ENCODE results near the gene MRPS6.

GRCh38 chr21:34189506-34189905, 116.1 kb downstream of the MRPS6 start:
- TF ChIP-seq GATA2 (IDR thresholded peaks at IDR 0.05; ENCODE audit: low read depth, low read length) (no peak), GATA3 (IDR thresholded peaks at IDR 0.05; ENCODE audit: low read depth, low read length) (no peak)

Data from SH-SY5Y (cell line).